Endothelial cell of umbilical vein (primary cell): ENCODE measurements around the gene RPL31. TPM values are rescaled to one million over a fixed set of nuclear protein-coding genes. Genes with fewer than 3 reads are reported as not detected.

Experiments used
- BruUV-seq: library from RNA; stranded (reverse); fragments of 400-500 nt; replicated peaks from 2 replicates; lab custom pipeline; 2021; lab: Mats Ljungman, UMichigan
- CTCF ChIA-PET: fragments of 300-600, 350-600 bp; sonication (Branson Sonifier 250); formaldehyde crosslinking; loops from one replicate; lab custom pipeline; 2021; ENCODE audit warnings: antibody characterized with exemption, inconsistent platforms; lab: Charles Lee
- POLR2A ChIA-PET: fragments of 300-600, 350-600 bp; sonication (Branson Sonifier 250); formaldehyde crosslinking; loops from one replicate; lab custom pipeline; 2021; ENCODE audit warnings: antibody characterized with exemption, inconsistent platforms; lab: Charles Lee
- DNase-seq: peaks from one replicate; pipeline ENCODE4 v3.0.0-alpha.2; 2011; ENCODE audit warnings: low read depth, low spot score
- FAIRE-seq: peaks from 2 replicates; lab custom pipeline; 2011; peaks lifted over from hg19 to GRCh38; lab: Jason Lieb, UNC
- H2AFZ ChIP-seq: 2 replicates; pipeline ENCODE4 v1.6.0; 2012; ENCODE audit warnings: low read depth, low read length, control low read depth, inconsistent platforms
- H3K27ac ChIP-seq: 2 replicates; pipeline ENCODE4 v1.5.1; 2011; ENCODE audit warnings: low read depth, mild to moderate bottlenecking, control low read depth, low read length, moderate library complexity; ENCODE audit not compliant: insufficient read depth
- H3K27me3 ChIP-seq, 2 experiments: 2 replicates each; pipeline versions ENCODE4 v1.6.0 to v1.6.1; 2011; ENCODE audit warnings: low read length in 2 of 2, mixed read lengths in 1 of 2; ENCODE audit not compliant: control insufficient read depth in 2 of 2, insufficient read depth in 2 of 2
- H3K36me3 ChIP-seq, 2 experiments: 2 replicates in 1 of 2; 3 replicates in 1 of 2; pipeline ENCODE4 v1.5.1; 2011; ENCODE audit warnings: low read length in 2 of 2, mild to moderate bottlenecking in 1 of 2, moderate library complexity in 1 of 2; ENCODE audit not compliant: control insufficient read depth in 2 of 2, insufficient read depth in 2 of 2; ENCODE audit errors: extremely low read depth in 1 of 2
- H3K4me1 ChIP-seq: 3 replicates; pipeline ENCODE4 v1.5.1; 2011; ENCODE audit warnings: mild to moderate bottlenecking, low read length; ENCODE audit not compliant: control insufficient read depth, insufficient read depth; ENCODE audit errors: extremely low read depth
- H3K4me2 ChIP-seq: 2 replicates; pipeline ENCODE4 v1.6.1; 2011; ENCODE audit warnings: low read length, control low read depth, mixed read lengths; ENCODE audit not compliant: insufficient read depth
- H3K4me3 ChIP-seq, 3 experiments: fragments of 200-600 bp in 1 of 3; sonication (generic), shearing (Covaris generic) in 1 of 3; replicated peaks in 1 of 3; 2 replicates each; pipeline ENCODE4 v1.5.1; 2011 to 2016; ENCODE audit warnings: control low read depth in 3 of 3, low read length in 3 of 3, mild to moderate bottlenecking in 2 of 3, inconsistent platforms in 1 of 3, low read depth in 1 of 3, moderate library complexity in 1 of 3; ENCODE audit not compliant: insufficient read depth in 1 of 3
- H3K79me2 ChIP-seq: 2 replicates; pipeline ENCODE4 v1.6.0; 2012; ENCODE audit warnings: low read length, inconsistent platforms; ENCODE audit not compliant: control insufficient read depth, insufficient read depth
- H3K9ac ChIP-seq: replicated peaks from 2 replicates; pipeline ENCODE3; 2011; ENCODE audit warnings: low read length, control low read depth; ENCODE audit not compliant: insufficient read depth; ENCODE audit errors: extremely low read depth
- H3K9me1 ChIP-seq: replicated peaks from 3 replicates; pipeline ENCODE4 v1.6.0; 2011; ENCODE audit warnings: mild to moderate bottlenecking, low read length; ENCODE audit not compliant: control insufficient read depth, insufficient read depth; ENCODE audit errors: extremely low read depth
- H3K9me3 ChIP-seq: replicated peaks from 2 replicates; pipeline ENCODE4 v1.5.1; 2012; ENCODE audit warnings: low read length, inconsistent platforms; ENCODE audit not compliant: control insufficient read depth, insufficient read depth
- H4K20me1 ChIP-seq: replicated peaks from 2 replicates; pipeline ENCODE3; 2011; ENCODE audit warnings: mild to moderate bottlenecking, low read length; ENCODE audit not compliant: control insufficient read depth, insufficient read depth; ENCODE audit errors: extremely low read depth
- CTCF ChIP-seq, 2 donors: IDR thresholded peaks; 1 replicate in 1 of 2; 2 replicates in 1 of 2; pipeline ENCODE4 v1.5.1; 2011; ENCODE audit warnings: low read length in 2 of 2, mild to moderate bottlenecking in 2 of 2, moderate library complexity in 2 of 2, control low read depth in 1 of 2, inconsistent platforms in 1 of 2, low read depth in 1 of 2; ENCODE audit not compliant: insufficient read depth in 1 of 2; ENCODE audit errors: extremely low read depth in 1 of 2
- GATA2 ChIP-seq: IDR thresholded peaks from 2 replicates; pipeline ENCODE4 v1.7.0; 2011; ENCODE audit warnings: low read depth, mild to moderate bottlenecking, moderate library complexity, mixed read lengths, low read length; ENCODE audit not compliant: insufficient read length, insufficient read depth
- POLR2A ChIP-seq: IDR thresholded peaks from 2 replicates; pipeline ENCODE4 v1.6.1; 2012; ENCODE audit warnings: low read depth, mild to moderate bottlenecking, control low read depth, low read length
- dilution Hi-C: fragments of 300-500 bp; cut with MboI; formaldehyde crosslinking; loops from one replicate; pipeline ENCODE4 v1.15.0; 2019; ENCODE audit warnings: low sequenced_read_pairs; ENCODE audit not compliant: extremely low pct_ligation_motif_present
- intact Hi-C: fragments of 100-400 bp; cut with micrococcal nuclease; formaldehyde crosslinking; loops from one replicate; pipeline ENCODE4 v1.10.0; 2022
- polyA plus RNA-seq, 4 experiments: library from polyadenylated mRNA; depleted of rRNA in 3 of 4; stranded (reverse) in 3 of 4; unstranded in 1 of 4; fragments of >200 nt; gene quantifications; 2 replicates each; pipeline versions ENCODE4 v1.2.1 to v1.2.3, GENCODE V29; 2011 to 2012; ENCODE audit warnings: missing spikeins in 1 of 4
- total RNA-seq: library from RNA; stranded (reverse); gene quantifications from 2 replicates; pipeline ENCODE4 v1.2.3, GENCODE V29; 2021
- TF ChIP-seq, protein P1 (sequence below): IDR thresholded peaks from 2 replicates; pipeline ENCODE4 v1.6.1; 2011; ENCODE audit not compliant: insufficient read depth, insufficient read length

Gene RPL31
- total and polyA plus RNA-seq, 2 donors (not counting 3 experiments of a cell fraction or from before 2014, with no cell fraction given) = 1,137 to 1,355 TPM

GRCh38 chr2:100983201-100983600 lies 18.9 kb upstream of the RPL31 start:
- H3K4me3 ChIP-seq = no peak overlapping the region
- ChIA-PET CTCF (interaction anchor here (1.1 to 2.0 kb wide), 4 partner anchors 36 to 377 kb away, joined by 3 to 27 read pairs (median 6); no protein-coding TSS in a partner anchor), POLR2A (no interaction called here)
- H3K27ac ChIP-seq = no peak overlapping the region
- H3K9me1 ChIP-seq = no peaks in the 10 kb centered on the region
- H3K9me3 ChIP-seq = no peaks in the 10 kb centered on the region
- dilution Hi-C loops (no loop called here), intact Hi-C loops (loop anchor here (10.0 kb wide), 1 partner anchor 558 kb away; no protein-coding TSS in a partner anchor)
- no peak overlapping the region for H2AFZ ChIP-seq
- TF ChIP-seq, protein P1, sequence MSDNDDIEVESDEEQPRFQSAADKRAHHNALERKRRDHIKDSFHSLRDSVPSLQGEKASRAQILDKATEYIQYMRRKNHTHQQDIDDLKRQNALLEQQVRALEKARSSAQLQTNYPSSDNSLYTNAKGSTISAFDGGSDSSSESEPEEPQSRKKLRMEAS = no peak
- no peak for TF ChIP-seq POLR2A
- TF ChIP-seq GATA2 = no peak
- TF ChIP-seq CTCF (IDR thresholded peaks at IDR 0.05; ENCODE audit: extremely low read depth in 1 of 2, insufficient read depth in 1 of 2, low read depth in 1 of 2, low read length in 2 of 2) = no peak
- peaks cover 3 to 19% of the 10 kb centered on the region in 2 experiments for H3K36me3 ChIP-seq
- no peak overlapping the region for H3K9ac ChIP-seq
- peaks cover 14% of the 10 kb centered on the region for H3K4me1 ChIP-seq
- H3K27me3 ChIP-seq = no peaks in the 10 kb centered on the region
- DNase-seq (no peak), FAIRE-seq (no peak)
- BruUV-seq = no TSS peak
- no peak overlapping the region for H3K4me2 ChIP-seq
- H3K79me2 ChIP-seq = no peaks in the 10 kb centered on the region
- no peaks in the 10 kb centered on the region for H4K20me1 ChIP-seq
